A549 (cell line): ENCODE data around the gene GPRIN2. TPM values are rescaled to one million over a fixed set of nuclear protein-coding genes. Genes with fewer than 3 reads are reported as not detected.
A peak's percentile ranks its signal among the peaks of the same experiment; 100 is the strongest.

ENCODE experiments used
- ATAC-seq, 2 experiments: fragments of 200-7000 bp in 1 of 2; fragments of >200 bp in 1 of 2; cut with Nextera tagmentation in 1 of 2; cut with Tn5 transposase in 1 of 2; 3 replicates each; pipeline versions ENCODE4 v1.8.0 to v1.9.1; 2018 to 2020; ENCODE audit warnings: mild to moderate bottlenecking in 1 of 2, moderate library complexity in 1 of 2
- CTCF ChIA-PET: fragments of 300-600 bp; sonication (Branson Sonifier 250); formaldehyde crosslinking; extraction: SDS; loops from one replicate; lab custom pipeline; 2021; ENCODE audit warnings: antibody characterized with exemption, inconsistent platforms; lab: Yijun Ruan, JAX
- POLR2A ChIA-PET: fragments of 350-600 bp; formaldehyde crosslinking; extraction: SDS; loops from one replicate; lab custom pipeline; 2021; ENCODE audit warnings: antibody characterized with exemption, inconsistent platforms; lab: Yijun Ruan, JAX
- DNase-seq, 2 experiments: peaks; one replicate each; pipeline versions ENCODE4 v3.0.0 to v3.0.0-alpha.2; 2011 to 2016; ENCODE audit warnings: low read depth in 1 of 2, low spot score in 1 of 2
- FAIRE-seq: peaks from 2 replicates; lab custom pipeline; 2011; peaks lifted over from hg19 to GRCh38; lab: Jason Lieb, UNC
- H3K27ac ChIP-seq, 2 experiments: fragments of >200 bp; sonication (Bioruptor Twin); formaldehyde crosslinking; 3 replicates each; pipeline ENCODE4 v1.5.1; 2016 to 2017
- H3K4me1 ChIP-seq: fragments of >200 bp; sonication (Bioruptor Twin); formaldehyde crosslinking; 3 replicates; pipeline ENCODE4 v1.6.1; 2016
- H3K4me2 ChIP-seq: fragments of >200 bp; sonication (Bioruptor Twin); formaldehyde crosslinking; 3 replicates; pipeline ENCODE4 v1.6.1; 2016
- H3K4me3 ChIP-seq: fragments of >200 bp; sonication (Bioruptor Twin); formaldehyde crosslinking; 3 replicates; pipeline ENCODE4 v1.5.1; 2016
- H3K9me3 ChIP-seq: fragments of >200 bp; sonication (Bioruptor Twin); formaldehyde crosslinking; 3 replicates; pipeline ENCODE4 v1.6.1; 2016
- CBX2 ChIP-seq: fragments of 200-600 bp; sonication (generic); IDR thresholded peaks from 2 replicates; pipeline ENCODE4 v1.6.1; 2016; ENCODE audit warnings: low read depth, mild to moderate bottlenecking, borderline replicate concordance
- CHD2 ChIP-seq: fragments of 150-350 bp; IDR thresholded peaks from 2 replicates; pipeline ENCODE4 v1.6.1; 2014; ENCODE audit warnings: low read length; ENCODE audit not compliant: partially characterized antibody
- FOSL2 ChIP-seq, 2 experiments: fragments of 450-650 bp in 1 of 2; fragments of >200 bp in 1 of 2; sonication (Bioruptor Twin) in 1 of 2; formaldehyde crosslinking; IDR thresholded peaks; 2 replicates each; pipeline versions ENCODE4 v1.5.0 to v1.6.1; 2016 to 2020; ENCODE audit warnings: mild to moderate bottlenecking in 1 of 2, moderate library complexity in 1 of 2
- HMGXB4 ChIP-seq: fragments of 250-450 bp; sonication (Bioruptor Pico); IDR thresholded peaks from 2 replicates; pipeline ENCODE4 v1.5.0; 2021; ENCODE audit warnings: mild to moderate bottlenecking, moderate library complexity, borderline replicate concordance
- HOXB5 ChIP-seq: fragments of 250-450 bp; sonication (Bioruptor Pico); IDR thresholded peaks from 2 replicates; pipeline ENCODE4 v1.5.0; 2020; ENCODE audit warnings: mild to moderate bottlenecking, moderate library complexity
- JUN ChIP-seq, 2 experiments: fragments of >200 bp; sonication (Bioruptor Twin); formaldehyde crosslinking; IDR thresholded peaks; 2 replicates in 1 of 2; 3 replicates in 1 of 2; pipeline ENCODE4 v1.6.1; 2016 to 2017
- MAFK ChIP-seq: fragments of 450-650 bp; IDR thresholded peaks from 2 replicates; pipeline ENCODE4 v1.6.1; 2014; ENCODE audit not compliant: partially characterized antibody
- MAX ChIP-seq: IDR thresholded peaks from 2 replicates; pipeline ENCODE4 v1.6.1; 2012
- NFE2L2 ChIP-seq: fragments of 150-350 bp; conservative IDR thresholded peaks from 2 replicates; pipeline ENCODE4 v1.6.1; 2014; ENCODE audit warnings: low read length
- NPAS2 ChIP-seq: fragments of 250-450 bp; sonication (Bioruptor Pico); IDR thresholded peaks from 2 replicates; pipeline ENCODE4 v1.8.0; 2022; ENCODE audit warnings: mild to moderate bottlenecking, moderate library complexity, borderline replicate concordance
- PBX3 ChIP-seq: IDR thresholded peaks from 2 replicates; pipeline ENCODE4 v1.6.1; 2012
- ZFP36 ChIP-seq: fragments of 450-650 bp; IDR thresholded peaks from 2 replicates; pipeline ENCODE4 v1.6.1; 2014; ENCODE audit warnings: borderline replicate concordance; ENCODE audit not compliant: partially characterized antibody
- WGBS: methylation state at CpG from one replicate; pipeline ENCODE4 v1.1.6; 2017; ENCODE audit errors: missing lambda C conversion rate; 5-methylcytosine and 5-hydroxymethylcytosine counted together
- polyA plus RNA-seq, 4 experiments: library from polyadenylated mRNA; depleted of rRNA in 3 of 4; stranded (reverse); fragments of >200 nt; fragmentation: RNase III in 1 of 4; extraction: RNeasy Plus Mini Kit Qiagen cat#74134 plus additional on column Dnase treatment in 1 of 4; gene quantifications; 2 replicates in 3 of 4; 3 replicates in 1 of 4; pipeline ENCODE4 v1.2.3, GENCODE V29; 2011 to 2017

GPRIN2 gene
- polyA plus RNA-seq, 2 of the 4 experiments (the other 2 are of a cell fraction): 8.8 to 29.9 TPM

- no peak for DNase-seq
- no peak for FAIRE-seq
- Histone ChIP-seq H3K4me2 (0 out of 3 replicates have a peak overlapping the region, but pooled peaks have one; percentile 68), H3K4me3 (no peak overlapping the region), H3K9me3 (no peaks in the 10 kb centered on the region), H3K27ac (peak overlapping the region; percentile 88 to 89), H3K4me1 (peaks cover 85% of the 10 kb centered on the region)
- ATAC-seq: no peak
- CTCF ChIA-PET: interaction anchor here (0.7 to 9.2 kb wide), 6 partner anchors 6 to 23 kb away, joined by 3 to 87 read pairs (median 6); partner anchors contain the start of gene GPRIN2
- POLR2A ChIA-PET: interaction anchor here (1.1 to 1.4 kb wide), 2 partner anchors 10 to 26 kb away, joined by 3 to 4 read pairs; no protein-coding TSS in a partner anchor
- WGBS: 86% methylated on average over 8 of the region's 8 CpGs
- TF ChIP-seq MAFK (peak; percentile 85), MAX (0 out of 2 replicates have a peak, but pooled peaks have one; percentile 9), JUN (IDR thresholded peaks at IDR 0.05) (peak in 1 of 2 experiments; percentile 5; a peak in 1 of 5 replicates), FOSL2 (IDR thresholded peaks at IDR 0.05) (no peak), FOSL2 (CRISPR knock-in tag; IDR thresholded peaks at IDR 0.05) (no peak), NFE2L2 (peak; percentile 53)
Observed at GRCh38 chr10:46550795-46551700, 5.4 kb downstream of the GPRIN2 start.

GRCh38 chr10:46550076-46550790 lies 6.2 kb downstream of the GPRIN2 start:
- POLR2A ChIA-PET: interaction anchor here (0.6 to 1.4 kb wide), 3 partner anchors 9 to 33 kb away, joined by 3 to 4 read pairs (median 4); no protein-coding TSS in a partner anchor
- ATAC-seq: no peak
- Histone ChIP-seq H3K9me3 (no peaks in the 10 kb centered on the region), H3K4me1 (peaks cover 93% of the 10 kb centered on the region), H3K4me2 (no peak overlapping the region)
- FAIRE-seq: no peak
- no peak for TF ChIP-seq CHD2
- no peak for TF ChIP-seq NFE2L2
- TF ChIP-seq MAX: peak; percentile 7; the same call in 1 of the 2 replicates
- no peak for TF ChIP-seq HMGXB4
- TF ChIP-seq CBX2: no peak
- TF ChIP-seq, all 56 proteins: peak for 1
- 90% methylated on average over 20 of the region's 20 CpGs for WGBS
- H3K4me3 ChIP-seq: no peak overlapping the region
- H3K27ac ChIP-seq: peak overlapping the region; percentile 88 to 89
- CTCF ChIA-PET: interaction anchor here (0.7 to 9.2 kb wide), 5 partner anchors 7 to 23 kb away, joined by 3 to 87 read pairs (median 5); partner anchors contain the start of gene GPRIN2
- DNase-seq: no peak

- 0 out of 2 replicates have a peak, but pooled peaks have one; percentile 42 for TF ChIP-seq HOXB5 (CRISPR knock-in tag)
- TF ChIP-seq NPAS2: no peak
- TF ChIP-seq PBX3: peak; percentile 35
- TF ChIP-seq ZFP36: peak; percentile 58
- Histone ChIP-seq H3K4me2 (no peak overlapping the region), H3K9me3 (no peaks in the 10 kb centered on the region), H3K4me3 (no peak overlapping the region), H3K4me1 (peaks cover 98% of the 10 kb centered on the region), H3K27ac (peak overlapping the region; percentile 89 to 97)
- DNase-seq: no peak
- POLR2A ChIA-PET: interaction anchor here (0.6 to 3.1 kb wide), 2 partner anchors 10 to 32 kb away, joined by 4 to 11 read pairs; no protein-coding TSS in a partner anchor
- 88% methylated on average over 31 of the region's 31 CpGs for WGBS
- CTCF ChIA-PET: interaction anchor here (1.0 to 9.2 kb wide), 6 partner anchors 8 to 321 kb away, joined by 3 to 87 read pairs (median 6); partner anchors contain the start of gene GPRIN2
- no peak for ATAC-seq
- no peak for FAIRE-seq
Observed at GRCh38 chr10:46549171-46550075, 7.0 kb downstream of the GPRIN2 start.
